ENCODE results near the gene CDH4.

CDH4 gene

DNA sequence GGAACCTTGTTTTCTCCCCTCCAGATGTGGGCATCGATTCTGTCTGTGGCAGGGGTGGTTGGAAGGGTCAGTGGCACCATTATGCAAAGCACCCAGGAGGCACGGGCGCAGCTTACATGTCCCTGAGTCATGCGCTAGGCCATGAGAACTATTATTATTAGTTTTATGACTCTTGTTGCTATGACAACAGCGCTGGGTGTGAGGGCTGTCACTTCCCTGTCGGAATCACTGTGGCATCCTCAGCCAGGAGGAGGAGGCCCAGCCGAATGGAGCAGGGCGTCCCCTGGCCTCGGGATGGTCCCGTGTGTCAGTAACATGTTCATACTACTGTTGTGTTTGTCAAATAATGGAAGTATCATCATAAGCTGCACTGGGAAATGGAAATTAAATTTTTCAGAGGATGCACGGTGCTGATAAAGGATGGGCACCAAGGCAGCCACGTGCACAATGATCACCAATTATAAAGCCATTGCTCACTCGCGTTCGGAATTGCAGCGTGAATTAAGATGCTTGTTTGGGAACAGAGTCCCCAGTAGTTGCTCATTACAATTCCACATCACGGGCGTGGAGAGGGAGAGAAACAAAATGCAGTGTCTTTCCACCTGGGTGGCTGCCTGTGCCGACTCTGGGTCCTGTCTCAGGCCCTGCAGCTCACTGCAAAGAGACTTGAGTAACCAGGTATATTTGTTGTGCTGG is 247.9 kb downstream of the CDH4 start:
- DNase-seq = no peak

DNA sequence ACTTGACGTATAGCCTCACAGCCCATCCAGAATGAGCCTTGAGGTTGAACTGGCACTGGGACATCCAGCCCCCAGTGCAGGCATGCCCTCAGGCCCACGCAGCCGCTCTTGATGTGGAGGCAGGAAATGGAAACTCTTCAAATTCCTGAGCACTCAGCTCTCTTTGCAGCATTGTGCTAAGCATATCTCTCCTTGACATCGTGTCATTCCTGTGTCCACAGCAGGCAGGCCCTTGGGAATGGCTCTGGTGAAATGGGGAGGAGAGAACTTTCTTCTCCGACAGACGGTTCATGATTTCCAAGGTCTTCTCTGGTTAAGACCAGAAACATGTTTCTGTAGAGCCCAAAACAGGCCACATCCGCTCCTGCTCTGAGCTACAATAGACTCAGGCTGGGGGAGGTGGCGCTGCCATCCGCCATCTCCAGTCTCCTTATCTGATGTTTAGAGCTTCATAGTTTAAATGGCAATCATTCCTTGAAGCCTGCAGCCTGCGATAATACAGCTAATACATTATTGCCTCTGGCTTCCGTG is 248.8 kb downstream of the CDH4 start:
- no peak for DNase-seq

GRCh38 chr20:61502433-61502832 is 250.4 kb downstream of the CDH4 start:
- DNase-seq = no peak

DNA sequence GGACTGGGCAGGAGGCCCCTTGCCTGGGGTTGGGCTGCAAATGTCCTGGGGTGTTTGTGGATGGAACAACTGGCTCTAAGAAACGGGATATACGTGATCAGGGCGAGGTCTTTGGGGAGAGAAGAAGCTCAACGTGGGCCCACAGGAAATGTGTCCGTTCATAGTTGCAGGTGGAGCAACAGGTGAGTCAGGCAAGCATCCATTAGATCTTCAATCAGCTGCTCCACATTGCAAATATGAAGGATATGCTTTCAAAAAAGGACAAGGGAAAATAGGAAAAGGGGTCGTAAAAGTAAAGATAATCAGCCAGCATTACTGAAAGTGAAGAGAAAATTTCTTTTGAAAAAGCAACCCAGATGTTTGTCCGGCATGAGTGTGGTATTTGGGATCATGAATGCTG is 251.0 kb downstream of the CDH4 start:
- DNase-seq = no peak

DNA sequence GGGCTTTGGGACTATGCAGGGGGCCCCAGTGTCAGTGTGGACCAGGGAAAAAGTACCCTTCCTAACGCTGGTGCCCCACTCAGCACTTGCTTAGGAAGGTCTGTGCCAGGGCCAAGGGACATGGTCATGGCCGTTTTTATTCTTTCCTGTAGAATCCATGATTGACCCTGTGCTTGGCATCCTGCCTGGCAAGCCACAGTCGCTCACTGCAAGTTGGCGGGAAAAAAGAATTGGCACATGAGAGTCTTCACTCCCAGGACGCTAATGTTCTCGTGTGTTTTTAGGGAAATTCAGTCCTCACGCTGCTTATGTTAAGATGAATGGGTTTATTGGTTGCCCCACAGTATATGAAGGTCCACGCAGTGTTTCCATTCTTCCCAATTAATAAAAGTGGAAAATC is 253.4 kb downstream of the CDH4 start:
- no peak for DNase-seq

GRCh38 chr20:61507778-61508177 is 255.7 kb downstream of the CDH4 start:
- no peak for DNase-seq

DNA sequence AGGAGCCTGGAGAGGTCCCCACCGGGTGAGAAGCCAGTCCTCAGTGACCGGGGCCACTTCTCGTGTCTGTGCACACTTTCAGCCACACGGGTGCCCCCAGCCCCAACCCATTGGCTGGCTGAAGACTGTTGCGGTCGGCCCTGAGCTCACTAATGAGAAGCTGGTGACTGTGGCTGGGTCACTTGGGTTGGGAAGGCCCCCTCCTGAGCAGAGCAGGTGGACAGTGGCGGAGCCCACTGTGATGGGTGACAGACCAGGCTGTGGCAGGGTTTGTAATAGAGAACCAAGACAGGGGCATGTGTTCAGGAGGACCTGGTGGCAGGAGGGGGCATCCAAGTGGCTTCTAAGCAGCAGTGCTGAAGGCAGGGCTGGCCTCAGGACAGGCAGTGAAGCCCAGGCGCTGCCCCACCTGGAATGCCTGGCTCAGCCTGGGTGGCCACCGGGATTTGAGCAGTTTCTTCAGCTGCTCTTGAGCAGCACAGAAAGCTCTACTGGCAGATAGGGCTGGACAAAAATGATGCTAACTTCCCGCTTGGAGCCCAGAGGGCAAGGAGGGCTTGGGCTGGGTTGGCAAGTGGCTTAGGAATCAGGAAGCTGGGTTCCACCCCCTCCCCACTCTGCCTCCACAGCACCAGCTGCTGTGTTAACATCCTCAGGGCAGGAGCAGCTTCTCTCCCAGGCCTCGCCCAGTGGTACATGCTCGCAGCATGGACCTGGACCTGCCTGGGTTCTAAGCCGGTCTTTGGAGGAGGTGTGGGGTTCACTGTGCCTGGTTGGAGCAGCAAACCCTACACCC is 256.4 kb downstream of the CDH4 start:
- DNase-seq = no peak

- no peak for DNase-seq
Observed at GRCh38 chr20:61510778-61511330, 258.8 kb downstream of the CDH4 start.

DNA sequence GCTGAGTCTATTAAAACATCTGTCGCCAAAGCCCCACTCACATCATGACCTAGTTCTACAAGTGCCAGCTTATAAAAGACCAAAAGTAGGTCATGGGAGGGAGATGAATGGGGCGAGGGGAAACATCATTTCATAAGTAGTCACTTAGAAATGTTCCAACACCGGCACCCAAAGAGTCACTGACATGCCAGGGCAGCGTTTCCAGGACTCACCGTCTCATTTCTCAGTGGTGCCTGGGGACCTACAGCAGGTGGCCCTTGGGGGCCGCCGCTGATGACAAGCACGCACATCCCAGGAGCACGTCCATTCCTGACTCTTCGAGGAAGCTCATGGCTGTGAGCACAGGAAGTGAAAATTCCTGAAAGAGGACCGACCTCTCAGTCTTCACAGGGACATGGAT is 260.4 kb downstream of the CDH4 start:
- no peak for DNase-seq

- no peak for DNase-seq
Observed at GRCh38 chr20:61513124-61514017, 261.3 kb downstream of the CDH4 start.

DNA sequence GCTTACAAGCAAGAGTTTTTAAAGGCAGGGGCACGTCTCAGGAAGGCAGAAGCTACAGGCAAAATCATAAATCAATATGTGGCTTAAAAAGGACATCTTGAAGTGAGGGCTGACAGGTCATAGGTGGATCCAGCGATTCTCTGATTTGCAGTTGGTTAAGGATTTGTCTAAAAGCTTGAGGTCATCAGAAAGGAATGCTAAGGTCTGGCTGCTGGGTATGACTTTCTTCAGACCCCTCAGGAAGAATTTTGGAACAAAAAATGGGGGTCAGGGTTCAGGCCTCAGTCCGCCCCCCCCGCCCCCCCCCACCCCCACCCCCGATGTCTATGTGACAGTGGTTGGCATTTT is 261.9 kb downstream of the CDH4 start:
- DNase-seq = no peak

DNA sequence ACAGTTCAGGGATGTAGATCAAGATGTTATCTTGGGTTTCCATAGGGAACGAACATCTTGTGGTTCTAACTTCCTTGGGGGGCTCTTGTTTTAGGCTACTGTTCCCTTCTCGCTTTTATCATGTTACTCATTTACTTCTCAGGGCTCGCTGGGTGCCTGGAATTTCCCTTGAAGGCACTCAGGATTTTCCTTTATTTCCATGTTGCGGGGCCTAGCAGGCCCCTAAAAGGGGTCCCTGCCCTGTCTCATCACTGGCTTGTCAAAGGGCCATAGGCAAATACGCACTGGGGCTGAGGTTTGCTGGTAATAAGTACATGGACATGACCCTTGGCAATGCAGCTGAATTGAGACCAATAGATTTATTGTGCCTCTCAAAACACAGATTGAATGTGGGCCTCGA is 262.3 kb downstream of the CDH4 start:
- no peak for DNase-seq

- no peak for DNase-seq
Observed at GRCh38 chr20:61514805-61515505, 262.9 kb downstream of the CDH4 start.

DNA sequence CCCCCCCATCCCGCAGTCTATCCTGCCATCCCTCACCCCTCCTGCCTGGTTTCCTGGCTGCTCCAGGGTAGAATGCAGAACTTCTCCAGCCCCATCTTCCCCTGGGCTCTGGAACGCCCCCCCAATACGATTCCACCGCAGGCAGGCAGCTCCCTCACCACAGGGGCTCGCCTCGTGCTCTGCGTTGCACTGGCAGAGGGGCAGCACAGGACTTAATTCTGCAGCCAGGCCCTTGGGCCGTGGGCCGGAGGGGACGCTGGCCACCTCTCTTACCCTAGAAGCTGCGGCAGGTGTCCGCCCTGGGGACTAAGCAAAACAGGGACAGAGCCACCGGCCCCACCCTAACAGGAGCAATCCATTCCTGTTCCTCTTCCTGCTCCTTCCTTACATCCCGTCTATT is 263.9 kb downstream of the CDH4 start:
- no peak for DNase-seq

DNA sequence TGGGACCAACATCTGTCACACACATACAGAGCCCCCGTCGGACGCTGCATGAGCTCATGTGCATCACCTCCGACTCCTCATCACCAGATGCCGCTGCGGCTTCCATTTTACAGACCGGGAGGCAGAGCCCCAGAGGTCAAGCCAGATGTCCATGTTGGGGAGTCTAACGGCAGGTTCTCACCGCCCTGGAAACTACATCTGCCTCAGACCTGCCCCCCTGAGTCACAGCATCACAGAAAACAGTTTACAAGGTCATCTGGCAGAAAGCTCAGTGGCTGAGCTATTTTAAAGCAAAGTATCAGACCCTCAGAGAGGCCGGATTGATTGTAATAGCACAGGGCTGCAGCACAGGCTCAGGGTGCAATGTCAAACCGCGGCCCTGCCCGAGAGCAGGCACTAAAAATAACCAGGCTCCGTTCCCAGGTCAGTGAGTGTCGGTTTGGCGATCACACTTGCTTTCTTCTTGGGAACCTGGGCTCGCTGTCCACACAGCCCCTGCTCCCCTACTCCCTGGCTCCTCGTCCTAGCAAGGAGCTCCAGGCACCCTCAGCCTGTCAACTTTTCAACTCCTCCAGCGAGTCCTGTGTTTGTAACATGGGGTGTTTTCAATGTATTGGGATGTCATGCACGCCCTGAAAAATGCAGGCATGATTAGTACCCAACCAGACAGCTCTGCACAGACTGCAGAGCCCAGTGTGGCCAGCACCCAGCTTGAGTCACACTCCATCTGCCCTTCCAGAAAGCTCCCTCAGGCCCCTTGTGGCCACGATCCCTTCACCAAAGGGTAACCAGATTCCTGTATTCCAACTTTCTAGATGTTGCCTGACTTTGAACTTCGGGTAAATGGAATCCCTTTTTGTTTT is 264.5 kb downstream of the CDH4 start:
- DNase-seq = no peak

- DNase-seq = no peak
Observed at GRCh38 chr20:61517419-61517818, 265.4 kb downstream of the CDH4 start.

DNA sequence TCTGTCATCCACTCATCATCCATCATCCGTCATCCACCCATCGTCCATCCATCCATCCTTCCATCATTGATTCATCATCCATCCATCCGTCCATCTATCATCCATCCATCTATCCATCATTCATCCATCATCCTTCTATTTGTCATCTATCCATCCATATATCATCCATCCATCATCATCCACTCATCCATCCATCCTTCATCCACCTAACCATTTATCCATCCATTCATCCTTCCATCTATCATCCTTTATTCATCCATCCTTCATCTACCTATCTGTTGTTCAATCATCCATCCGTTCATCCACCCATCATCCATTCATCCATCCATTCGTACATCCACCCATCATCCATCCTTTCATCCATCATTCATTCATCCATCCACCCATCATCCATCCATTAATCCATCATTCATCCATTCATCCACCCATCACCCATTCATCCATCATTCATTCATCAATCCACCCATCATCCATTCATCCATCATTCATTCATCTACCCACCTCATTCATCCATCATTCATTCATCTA is 266.4 kb downstream of the CDH4 start:
- DNase-seq = no peak

DNA sequence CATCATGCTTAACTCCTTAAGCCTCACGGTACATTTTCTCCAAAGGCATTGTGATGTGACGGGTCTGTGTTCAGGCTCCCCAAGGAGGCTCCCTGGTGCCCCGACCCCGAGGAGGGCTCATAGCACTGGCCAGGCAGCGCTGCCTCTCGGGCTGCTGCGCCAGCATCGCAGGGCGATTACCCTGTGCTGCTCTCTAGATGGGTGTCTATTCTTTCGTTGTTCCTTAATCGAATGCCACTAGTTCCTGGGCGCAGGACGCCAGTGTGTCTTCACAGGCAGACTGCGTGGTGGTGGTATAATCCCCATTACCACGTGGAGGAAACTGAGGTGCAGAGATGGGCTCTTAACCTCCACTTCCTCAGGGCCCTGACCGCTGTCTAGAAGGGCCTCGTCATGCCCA is 267.4 kb downstream of the CDH4 start:
- DNase-seq = no peak

DNA sequence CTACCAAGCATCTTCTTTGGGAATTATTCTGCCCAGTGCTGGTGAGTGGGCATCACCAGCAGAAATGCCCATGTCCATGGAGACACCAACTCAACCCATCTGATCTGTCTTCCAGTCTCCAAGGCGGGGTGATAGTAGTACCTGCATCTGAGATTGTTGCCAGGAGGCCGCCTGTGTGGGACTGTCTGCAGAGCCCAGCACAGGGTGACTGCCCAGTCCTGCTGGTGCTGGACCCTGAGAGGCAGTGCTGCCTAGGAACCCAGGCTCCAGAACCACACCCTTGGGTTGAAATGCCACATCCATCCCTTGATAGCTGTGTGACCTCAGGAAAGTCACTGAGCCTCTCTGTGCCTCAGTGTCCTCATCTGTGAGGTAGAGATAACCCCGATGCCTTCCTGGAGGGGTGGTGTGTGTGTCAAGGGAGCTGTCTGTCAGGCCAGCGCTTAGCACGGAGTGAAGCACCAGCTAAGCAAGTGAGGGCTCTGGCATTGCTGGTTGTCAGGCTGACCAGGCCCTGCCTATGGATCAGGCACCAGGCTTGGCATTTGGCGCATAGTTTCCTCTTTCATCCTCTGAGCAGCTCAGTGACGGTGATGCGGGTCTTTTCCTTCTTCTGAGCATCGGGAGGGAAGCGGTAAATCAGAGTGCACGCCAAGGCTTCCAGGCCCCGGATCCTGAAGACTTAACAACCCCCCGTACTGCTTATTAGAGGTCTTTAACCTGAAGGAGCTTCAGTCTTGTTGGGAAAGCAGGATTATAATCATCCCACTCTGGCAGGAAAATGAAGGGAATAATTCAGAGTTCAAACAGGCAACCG is 268.2 kb downstream of the CDH4 start:
- DNase-seq = no peak

GRCh38 chr20:61520893-61521460 is 268.9 kb downstream of the CDH4 start:
- no peak for DNase-seq
